Measurements from ENCODE around the gene SPDYE3.
"Not testable (repeated sequence)": the region's sequence is repeated elsewhere in the genome, so short reads cannot be mapped to it uniquely, and the experiment has no call there.

Gene SPDYE3

DNA sequence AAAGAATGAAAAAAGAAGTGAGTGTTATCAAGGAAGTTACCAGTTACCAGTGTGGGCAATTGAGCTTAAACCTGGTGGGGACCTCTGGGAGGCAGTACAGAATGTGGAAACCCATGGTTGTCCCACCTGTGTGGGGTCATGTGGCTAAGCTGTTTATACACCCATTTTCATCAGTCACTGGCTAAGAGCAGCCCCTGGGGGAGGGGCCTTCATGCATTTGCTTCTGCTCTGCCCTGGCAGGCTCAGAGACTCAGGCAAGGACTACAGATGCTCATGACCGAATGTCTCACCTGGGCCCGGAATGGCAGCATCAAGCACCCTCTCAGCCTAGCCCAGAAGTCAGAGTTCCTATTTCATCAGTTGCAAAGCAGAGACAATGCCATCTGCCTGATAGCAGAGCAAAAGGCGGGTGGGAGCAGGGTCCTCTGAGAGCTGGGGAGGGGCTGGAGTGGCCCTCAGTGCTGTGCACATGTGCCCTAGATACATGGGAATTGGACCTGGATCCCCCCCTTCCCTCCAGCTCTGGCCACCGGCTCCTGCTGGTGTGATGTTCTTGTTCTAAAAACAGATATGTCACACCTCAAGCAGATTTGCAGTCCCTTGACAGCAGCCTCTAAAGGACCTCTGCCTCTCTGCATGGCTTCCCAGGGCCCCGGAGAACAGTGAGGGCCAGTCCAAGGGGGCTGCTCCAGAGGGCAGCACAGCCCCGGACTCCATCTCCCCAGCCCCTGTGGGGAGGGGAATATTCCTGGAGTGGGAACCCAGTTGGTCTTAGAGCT is 20.1 kb upstream of the SPDYE3 start:
- not testable (repeated sequence) for DNase-seq (ENCODE audit: low read depth)

DNA sequence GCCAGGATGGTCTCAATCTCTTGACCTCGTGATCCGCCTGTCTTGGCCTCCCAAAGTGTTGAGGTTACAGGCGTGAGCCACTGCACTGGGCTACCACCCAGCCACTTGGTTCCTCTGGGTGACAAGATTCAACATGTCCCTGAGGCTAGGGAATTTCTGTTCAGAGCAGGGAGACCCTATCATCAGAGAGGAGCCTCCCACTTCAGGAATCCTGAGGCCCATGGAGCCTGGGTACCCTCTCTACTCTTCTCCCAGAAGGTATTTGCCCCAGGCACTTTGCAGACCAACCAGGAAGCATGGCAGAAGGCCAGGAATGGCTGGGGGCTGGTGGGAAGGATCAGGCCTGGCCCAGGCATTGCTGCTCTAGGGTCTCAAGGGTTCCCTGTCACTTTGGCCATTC is 19.2 kb upstream of the SPDYE3 start:
- not testable (repeated sequence) for DNase-seq (ENCODE audit: low read depth)

DNA sequence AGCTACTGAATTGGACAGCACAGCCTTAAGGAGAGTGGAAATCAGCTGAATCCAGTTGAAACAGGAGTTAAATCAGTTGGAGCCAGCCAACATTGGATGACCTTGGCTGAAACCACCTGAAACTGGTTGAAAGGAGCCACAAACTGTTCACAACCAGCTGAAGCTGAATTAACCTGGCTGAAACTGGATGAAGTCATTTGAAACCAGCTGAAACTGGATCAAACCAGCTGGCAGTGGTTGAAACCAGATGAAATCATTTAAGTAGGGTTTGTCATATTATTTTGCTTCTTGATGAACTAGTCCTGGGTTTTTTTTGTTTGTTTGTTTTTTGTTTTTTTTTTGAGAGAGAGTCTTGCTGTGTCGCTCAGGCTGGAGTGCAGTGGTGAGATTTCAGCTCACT is 15.3 kb upstream of the SPDYE3 start:
- DNase-seq (ENCODE audit: low read depth) = not testable (repeated sequence)

GRCh38 chr7:100295269-100295668 is 12.2 kb upstream of the SPDYE3 start:
- DNase-seq (ENCODE audit: low read depth) = not testable (repeated sequence)

- not testable (repeated sequence) for DNase-seq (ENCODE audit: low read depth)
These were observed 9.5 kb upstream of the SPDYE3 start for GRCh38 chr7:100297852-100298631.

GRCh38 chr7:100298632-100298895 is 8.9 kb upstream of the SPDYE3 start:
- DNase-seq (ENCODE audit: low read depth) = not testable (repeated sequence)

DNA sequence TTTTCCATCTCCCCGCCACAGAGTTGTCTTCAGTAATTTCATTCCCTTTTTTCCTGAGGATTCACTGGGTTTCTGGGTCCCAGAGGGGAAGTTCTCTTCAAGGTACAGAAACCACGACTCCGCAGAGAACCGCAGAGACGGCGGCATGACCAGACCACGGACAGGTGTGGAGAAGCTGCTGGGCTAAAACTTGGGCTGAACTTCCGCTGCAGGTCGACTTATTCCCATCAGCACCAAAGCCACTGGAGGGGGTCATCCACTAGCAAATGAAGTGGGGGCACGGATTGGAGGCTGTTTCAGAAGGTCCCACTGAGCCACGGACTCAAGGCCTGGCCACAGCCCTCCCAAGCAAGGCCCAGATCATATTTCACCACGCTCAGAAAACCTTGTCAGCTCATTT is 3.0 kb upstream of the SPDYE3 start:
- DNase-seq (ENCODE audit: low read depth) = not testable (repeated sequence)

DNA sequence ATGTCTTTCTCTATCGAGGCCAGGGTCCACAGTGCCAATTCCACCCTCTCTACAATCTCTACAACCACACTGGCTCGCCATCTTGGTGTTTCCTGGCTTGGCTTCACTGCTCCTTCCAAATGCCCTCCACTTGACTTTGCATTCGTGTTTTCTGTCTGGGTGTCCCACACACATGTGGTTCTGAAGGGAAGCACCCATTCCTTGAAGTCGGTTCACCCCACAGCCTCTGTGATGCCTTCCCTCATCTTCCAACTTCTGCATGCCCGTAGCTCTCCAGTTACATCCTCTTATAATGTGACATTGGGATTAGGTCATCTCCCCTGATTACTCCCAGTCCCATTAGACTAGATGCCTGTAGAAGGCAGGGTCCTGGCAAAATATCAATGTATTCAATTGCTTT is 10.8 kb downstream of the SPDYE3 start:
- DNase-seq (ENCODE audit: low read depth) = not testable (repeated sequence)

GRCh38 chr7:100321648-100322047 is 14.1 kb downstream of the SPDYE3 start:
- DNase-seq (ENCODE audit: low read depth) = not testable (repeated sequence)

GRCh38 chr7:100324194-100324593 is 16.7 kb downstream of the SPDYE3 start:
- DNase-seq (ENCODE audit: low read depth) = not testable (repeated sequence)

DNA sequence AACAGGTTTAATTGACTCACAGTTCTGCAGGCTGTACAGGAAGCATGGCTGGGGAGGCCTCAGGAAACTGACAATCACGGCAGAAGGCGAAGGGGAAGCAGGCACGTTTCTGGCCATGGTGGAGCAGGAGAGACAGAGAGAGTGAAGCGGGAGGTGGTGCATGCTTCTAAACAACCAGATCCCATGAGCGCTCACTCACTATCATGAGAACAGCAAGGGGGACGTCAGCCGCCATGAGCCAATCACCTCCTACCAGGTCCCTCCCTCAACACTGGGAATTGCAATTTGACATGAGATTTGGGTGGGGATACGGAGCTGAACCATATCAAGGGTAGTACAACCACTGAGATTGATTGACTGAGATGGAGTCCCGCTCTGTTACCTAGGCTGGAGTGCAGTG is 18.2 kb downstream of the SPDYE3 start:
- DNase-seq (ENCODE audit: low read depth) = not testable (repeated sequence)

DNA sequence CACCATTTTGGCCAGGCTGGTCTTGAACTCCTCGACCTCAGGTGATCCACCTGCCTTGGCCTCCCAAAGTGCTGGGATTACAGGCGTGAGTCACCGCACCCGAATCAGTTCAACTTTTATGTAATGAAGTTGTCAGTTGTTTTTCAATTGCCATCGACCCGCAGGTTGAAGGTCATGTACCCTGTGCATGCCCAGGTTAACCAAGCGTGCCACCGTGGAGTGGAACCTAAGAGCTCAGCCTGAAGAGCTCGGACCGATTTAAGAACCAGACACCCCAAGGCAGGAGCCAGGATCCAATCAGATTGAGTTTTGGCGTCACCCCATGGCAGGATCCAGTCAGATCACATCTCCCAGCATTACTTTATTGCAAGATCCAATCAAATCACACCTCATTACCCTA is 19.4 kb downstream of the SPDYE3 start:
- not testable (repeated sequence) for DNase-seq (ENCODE audit: low read depth)

DNA sequence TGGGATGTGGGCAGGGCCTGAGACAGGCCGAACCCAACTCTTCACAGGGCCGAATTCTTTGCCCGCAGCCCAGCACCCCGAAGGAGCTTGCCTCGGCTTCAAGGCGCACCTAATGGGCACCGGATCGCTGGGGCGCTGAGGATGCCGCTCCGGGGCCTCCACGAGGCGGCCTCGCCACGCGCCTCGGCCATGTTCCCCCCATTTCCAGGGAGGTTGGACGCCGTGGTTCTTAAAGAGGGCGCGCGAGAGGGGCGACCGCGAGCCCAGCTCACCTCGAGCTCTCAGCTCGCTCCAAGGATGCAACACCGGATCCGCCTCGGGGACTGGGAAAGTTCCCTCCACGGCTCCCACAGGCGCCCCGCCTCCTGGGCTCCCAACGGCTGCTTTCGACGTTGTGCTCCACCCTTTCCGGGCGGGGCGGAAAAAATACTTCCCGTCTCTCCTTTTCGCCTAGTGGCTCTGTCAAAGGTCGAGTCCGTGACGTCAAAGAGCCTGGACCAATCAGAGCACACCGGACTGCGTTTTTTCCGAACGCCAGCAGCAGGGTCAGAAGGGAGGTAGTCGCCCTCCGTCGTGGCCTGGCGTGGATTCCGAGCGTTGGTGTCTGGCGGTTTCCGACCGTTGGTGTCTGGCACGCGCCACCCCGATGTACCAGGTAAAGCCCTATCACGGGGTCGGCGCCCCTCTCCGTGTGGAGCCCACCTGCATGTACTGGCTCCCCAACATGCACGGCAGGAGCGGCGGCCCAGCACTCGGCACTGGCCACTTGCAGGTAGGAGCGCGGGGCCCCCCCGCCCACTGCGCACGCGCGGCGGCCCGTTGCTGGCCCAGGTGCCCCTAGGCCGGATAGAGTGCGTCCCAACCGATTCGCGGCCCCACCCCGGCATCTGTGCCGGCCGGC is 28.3 kb downstream of the SPDYE3 start:
- DNase-seq (ENCODE audit: low read depth) = peak; percentile 84

DNA sequence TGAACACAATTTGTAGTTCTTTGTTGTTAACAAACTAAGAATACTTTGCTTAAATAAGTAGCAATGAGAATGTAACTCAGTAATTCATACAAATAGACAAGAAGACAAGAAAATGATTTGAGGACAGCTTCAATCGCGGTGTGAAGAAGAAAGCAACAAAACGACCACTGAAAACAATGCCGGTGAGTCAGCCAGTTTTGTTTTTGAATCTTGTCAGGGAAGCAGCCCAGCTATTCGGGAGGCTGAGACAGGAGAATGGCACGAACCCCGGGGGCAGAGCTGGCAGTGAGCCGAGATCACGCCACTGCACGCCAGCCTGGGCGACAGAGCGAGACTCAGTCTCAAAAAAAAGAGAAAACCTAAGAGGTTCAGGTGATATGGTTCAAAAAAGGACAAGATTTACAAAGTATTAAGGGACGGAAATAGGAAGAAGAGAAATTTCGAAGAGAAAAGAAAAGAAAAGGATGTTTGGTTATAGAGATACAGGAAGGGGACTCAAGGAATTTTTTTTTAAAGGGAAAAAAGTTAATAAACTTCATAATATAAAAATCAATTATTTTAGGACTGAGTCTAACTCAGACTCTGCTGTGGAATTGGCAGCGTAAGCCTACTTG is 30.7 kb downstream of the SPDYE3 start:
- DNase-seq (ENCODE audit: low read depth) = not testable (repeated sequence)

- not testable (repeated sequence) for DNase-seq (ENCODE audit: low read depth)
These were observed 33.8 kb downstream of the SPDYE3 start for GRCh38 chr7:100341286-100341685.

DNA sequence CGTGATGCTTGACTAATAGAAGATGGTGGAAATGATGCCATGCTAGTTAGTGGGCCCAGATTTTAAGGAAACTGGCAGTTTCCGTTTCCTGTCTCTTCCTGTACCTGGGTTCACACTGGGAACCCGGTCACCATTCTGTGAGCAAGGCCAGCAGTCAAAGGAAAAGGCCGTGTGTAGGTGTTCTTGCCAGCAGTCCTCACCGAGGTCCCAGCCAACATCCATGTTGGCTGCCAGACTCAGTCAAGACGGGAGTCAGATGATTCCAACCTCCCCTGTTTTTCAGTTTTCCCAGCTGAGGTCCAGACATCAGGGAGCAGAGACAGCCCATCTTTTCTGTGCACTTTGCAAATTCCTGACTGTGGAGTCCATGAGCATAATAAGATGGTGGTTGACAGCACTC is 35.3 kb downstream of the SPDYE3 start:
- DNase-seq (ENCODE audit: low read depth) = no peak

GRCh38 chr7:100344124-100344559 is 36.6 kb downstream of the SPDYE3 start:
- not testable (repeated sequence) for DNase-seq (ENCODE audit: low read depth)

DNA sequence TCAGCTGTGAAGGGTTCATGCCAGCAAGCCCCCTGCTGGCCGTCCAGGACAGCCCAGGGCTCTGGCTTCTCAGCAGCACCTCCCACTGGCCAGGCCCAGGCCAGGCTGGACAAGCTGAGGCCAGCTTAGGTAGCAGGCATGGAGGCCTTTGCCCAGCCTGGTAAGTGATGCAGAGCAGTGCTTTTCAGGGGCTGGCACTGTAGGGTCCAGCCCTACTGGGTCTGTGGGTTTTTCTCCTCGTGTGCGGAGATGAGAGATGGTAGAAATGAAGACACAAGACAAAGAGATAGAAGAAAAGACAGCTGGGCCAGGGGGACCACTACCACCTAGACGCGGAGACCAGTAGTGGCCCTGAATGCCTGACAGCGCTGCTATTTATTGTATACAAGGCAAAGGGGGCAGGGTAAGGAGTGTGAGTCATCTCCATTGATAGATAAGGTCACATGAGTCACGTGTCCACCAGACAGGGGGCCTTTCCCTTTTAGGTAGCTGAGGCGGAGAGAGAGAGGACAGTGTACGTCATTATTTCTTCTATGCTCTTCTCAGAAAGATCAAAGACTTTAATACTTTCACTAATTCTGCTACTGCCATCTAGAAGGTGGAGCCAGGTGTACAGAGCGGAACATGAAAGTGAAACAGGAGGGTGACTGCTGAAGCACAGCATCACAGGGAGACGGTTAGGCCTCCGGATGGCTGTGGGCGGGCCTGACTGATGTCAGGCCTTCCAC is 37.2 kb downstream of the SPDYE3 start:
- DNase-seq (ENCODE audit: low read depth) = not testable (repeated sequence)

DNA sequence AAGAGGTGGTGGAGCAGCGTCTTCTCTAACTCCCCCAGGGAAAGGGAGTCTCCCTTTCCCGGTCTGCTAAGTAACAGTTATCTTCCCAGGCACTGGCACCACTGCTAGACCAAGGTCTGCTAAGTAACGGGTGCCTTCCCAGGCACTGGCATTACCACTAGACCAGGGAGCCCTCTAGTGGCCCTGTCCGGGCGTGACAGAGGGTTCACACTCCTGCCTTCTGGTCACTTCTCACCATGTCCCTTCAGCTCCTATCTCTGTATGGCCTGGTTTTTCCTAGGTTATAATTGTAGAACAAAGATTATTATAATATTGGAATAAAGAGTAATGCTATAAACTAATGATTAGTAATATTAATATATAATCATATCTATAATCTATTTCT is 37.8 kb downstream of the SPDYE3 start:
- peak; percentile 17 for DNase-seq (ENCODE audit: low read depth)

DNA sequence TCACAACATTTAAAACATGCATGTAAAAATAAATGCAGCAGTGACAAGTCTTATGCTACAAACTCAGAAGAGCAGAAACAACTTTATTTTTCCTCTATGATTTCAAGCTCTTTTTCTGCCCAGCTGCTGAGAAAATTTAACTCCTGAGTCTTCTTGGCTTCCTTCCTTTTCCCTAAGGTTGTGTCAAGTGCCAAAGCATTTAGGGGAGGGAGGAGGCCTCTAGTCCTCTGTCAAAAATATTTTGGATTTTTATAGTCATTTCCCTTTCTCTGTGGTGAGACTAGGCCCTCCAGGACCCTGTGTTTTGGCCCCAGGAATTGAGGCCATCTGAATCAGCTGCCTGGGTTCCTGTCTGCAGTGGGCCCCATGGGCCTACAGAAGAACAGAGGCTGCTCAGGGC is 39.4 kb downstream of the SPDYE3 start:
- DNase-seq (ENCODE audit: low read depth) = no peak

GRCh38 chr7:100348805-100349204 is 41.3 kb downstream of the SPDYE3 start:
- DNase-seq (ENCODE audit: low read depth) = no peak

All from GM04504 (cell line).